ENCODE results near the gene FOXP4.

- TF ChIP-seq POLR2AphosphoS5 (IDR thresholded peaks at IDR 0.05; ENCODE audit: low read depth, low read length) (no peak), CTCF (IDR thresholded peaks at IDR 0.05 in 2 of 3, conservative IDR thresholded peaks at IDR 0.05 in 1 of 3; ENCODE audit: borderline replicate concordance in 1 of 3, insufficient read depth in 1 of 3, low read depth in 2 of 3, low read length in 2 of 3) (no peak), EZH2 (IDR thresholded peaks at IDR 0.05) (no peak), ZFX (IDR thresholded peaks at IDR 0.05) (no peak), CEBPB (IDR thresholded peaks at IDR 0.05; ENCODE audit: low read depth) (no peak), MAX (IDR thresholded peaks at IDR 0.05) (no peak), YY1 (IDR thresholded peaks at IDR 0.05; ENCODE audit: extremely low read depth, insufficient replicate concordance, low read depth, low read length) (no peak), ZNF274 (IDR thresholded peaks at IDR 0.05; ENCODE audit: low read depth, low read length) (no peak), POLR2A (IDR thresholded peaks at IDR 0.05; ENCODE audit: borderline replicate concordance, extremely low read depth, insufficient read depth, insufficient read length) (no peak), EGR1 (IDR thresholded peaks at IDR 0.05; ENCODE audit: low read depth) (no peak), SP1 (IDR thresholded peaks at IDR 0.05; ENCODE audit: low read depth) (no peak), TCF7L2 (IDR thresholded peaks at IDR 0.05; ENCODE audit: borderline replicate concordance, extremely low read depth, insufficient read depth, insufficient read length) (no peak), SIN3A (IDR thresholded peaks at IDR 0.05; ENCODE audit: low read depth) (no peak)
Measured at GRCh38 chr6:41599852-41600445, 53.8 kb downstream of the FOXP4 start.

All from HCT116 (cell line).